HFF-Myc (cell line): ENCODE results near the gene JMJD7.

Source experiments
- DNase-seq: peaks from one replicate; pipeline ENCODE4 v3.0.0-alpha.2; 2011; ENCODE audit warnings: low read depth; ENCODE audit errors: extremely low read depth
- H3K4me3 ChIP-seq: replicated peaks from 2 replicates; pipeline ENCODE4 v1.5.1; 2011; ENCODE audit warnings: low read depth, mild to moderate bottlenecking, control low read depth, low read length
- CTCF ChIP-seq: IDR thresholded peaks from 2 replicates; pipeline ENCODE4 v1.5.1; 2012; ENCODE audit warnings: mild to moderate bottlenecking, low read depth, low read length, control low read depth; ENCODE audit errors: missing control alignments

JMJD7 gene

GRCh38 chr15:41834096-41834495 is 6.2 kb downstream of the JMJD7 start:
- DNase-seq: no peak
- no peak for TF ChIP-seq CTCF
- no peak overlapping the region for H3K4me3 ChIP-seq

- H3K4me3 ChIP-seq: no peak overlapping the region
- DNase-seq: no peak
- TF ChIP-seq CTCF: no peak
Observed at GRCh38 chr15:41836073-41836472, 8.2 kb downstream of the JMJD7 start.

DNA sequence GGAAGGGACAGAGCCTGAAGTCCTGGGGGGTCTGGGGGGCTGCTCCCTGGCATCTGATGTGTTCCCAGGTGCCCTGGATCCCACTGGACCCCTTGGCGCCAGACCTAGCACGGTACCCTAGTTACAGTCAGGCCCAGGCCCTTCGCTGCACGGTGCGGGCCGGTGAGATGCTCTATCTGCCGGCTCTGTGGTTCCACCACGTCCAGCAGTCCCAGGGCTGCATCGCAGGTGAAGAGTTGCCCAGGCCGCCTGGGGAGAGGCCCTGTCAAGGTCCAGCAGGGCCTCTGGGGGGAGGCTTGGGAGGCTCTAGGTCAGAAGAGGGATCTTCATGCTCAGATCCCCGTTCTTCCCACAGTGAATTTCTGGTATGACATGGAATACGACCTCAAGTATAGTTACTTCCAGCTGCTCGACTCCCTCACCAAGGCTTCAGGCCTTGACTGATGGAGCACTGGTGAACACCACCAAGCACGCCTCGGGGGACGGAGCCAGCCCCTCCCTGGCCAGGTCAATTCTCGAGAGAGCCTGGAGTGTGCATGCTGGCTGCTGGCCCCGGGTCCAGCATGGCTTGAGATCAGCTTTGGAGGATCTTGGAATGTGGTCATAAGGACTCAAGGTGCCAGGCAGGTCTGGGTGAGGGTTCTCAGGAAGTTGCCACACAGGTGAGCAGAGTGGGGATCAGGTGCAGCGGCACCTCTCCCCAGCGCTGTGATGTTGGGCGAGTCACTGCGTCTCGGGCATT is 9.0 kb downstream of the JMJD7 start:
- no peak for TF ChIP-seq CTCF
- DNase-seq: no peak
- no peak overlapping the region for H3K4me3 ChIP-seq

DNA sequence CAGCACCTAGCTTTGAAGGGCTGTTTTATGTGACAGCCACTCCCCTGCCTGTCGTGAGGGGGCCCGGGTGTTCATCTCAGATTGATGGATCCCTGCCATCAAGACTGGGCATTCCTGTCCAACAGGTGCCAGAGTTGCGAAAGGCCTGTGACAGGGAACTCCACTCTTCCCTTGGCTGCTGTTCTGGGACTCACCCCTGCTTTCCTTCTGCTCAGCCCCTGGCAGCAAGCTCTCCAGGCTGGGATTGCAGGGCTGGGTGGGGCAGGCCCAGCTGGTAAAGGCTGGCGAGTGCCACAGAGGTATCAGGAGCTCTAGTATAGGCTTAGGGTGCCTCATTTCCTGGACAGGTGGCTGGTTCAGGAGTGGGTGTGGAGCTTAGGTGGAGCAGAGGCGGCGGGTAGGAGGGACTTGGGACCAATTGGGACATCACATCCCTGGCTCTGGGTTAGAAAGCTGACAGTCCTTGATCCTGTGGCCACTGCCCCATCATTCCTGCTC is 10.6 kb downstream of the JMJD7 start, which contains the start of gene PLA2G4B:
Gene PLA2G4B, plus strand, starts transcription at position 448 of the 498 bp plus-strand sequence. CDS start 67 bp downstream, outside the sequence.
- DNase-seq: no peak

GRCh38 chr15:41839781-41840491 is 12.0 kb downstream of the JMJD7 start:
- DNase-seq: no peak
- TF ChIP-seq CTCF: no peak

More for the DNA sequence above, 10.6 kb downstream of the JMJD7 start, which contains the start of gene PLA2G4B:
- no peak for TF ChIP-seq CTCF
- no peak within 1 kb of the TSS for H3K4me3 ChIP-seq

GRCh38 chr15:41840673-41841072 is 12.8 kb downstream of the JMJD7 start:
- no peak for TF ChIP-seq CTCF
- H3K4me3 ChIP-seq: no peak overlapping the region
- DNase-seq: no peak

More at GRCh38 chr15:41839781-41840491, 12.0 kb downstream of the JMJD7 start:
- no peak overlapping the region for H3K4me3 ChIP-seq
